Prostate gland (tissue), 1 donor: Measurements from ENCODE around the gene ZC3H11A.

Source experiments
- POLR2A ChIP-seq: fragments of 450-650 bp; IDR thresholded peaks from one replicate; pipeline ENCODE4 v1.6.1; 2016; ENCODE audit warnings: antibody characterized with exemption, mild to moderate bottlenecking
- POLR2AphosphoS5 ChIP-seq: sonication (generic); formaldehyde crosslinking; IDR thresholded peaks from one replicate; pipeline ENCODE4 v1.6.1; 2017; ENCODE audit warnings: antibody characterized with exemption

DNA sequence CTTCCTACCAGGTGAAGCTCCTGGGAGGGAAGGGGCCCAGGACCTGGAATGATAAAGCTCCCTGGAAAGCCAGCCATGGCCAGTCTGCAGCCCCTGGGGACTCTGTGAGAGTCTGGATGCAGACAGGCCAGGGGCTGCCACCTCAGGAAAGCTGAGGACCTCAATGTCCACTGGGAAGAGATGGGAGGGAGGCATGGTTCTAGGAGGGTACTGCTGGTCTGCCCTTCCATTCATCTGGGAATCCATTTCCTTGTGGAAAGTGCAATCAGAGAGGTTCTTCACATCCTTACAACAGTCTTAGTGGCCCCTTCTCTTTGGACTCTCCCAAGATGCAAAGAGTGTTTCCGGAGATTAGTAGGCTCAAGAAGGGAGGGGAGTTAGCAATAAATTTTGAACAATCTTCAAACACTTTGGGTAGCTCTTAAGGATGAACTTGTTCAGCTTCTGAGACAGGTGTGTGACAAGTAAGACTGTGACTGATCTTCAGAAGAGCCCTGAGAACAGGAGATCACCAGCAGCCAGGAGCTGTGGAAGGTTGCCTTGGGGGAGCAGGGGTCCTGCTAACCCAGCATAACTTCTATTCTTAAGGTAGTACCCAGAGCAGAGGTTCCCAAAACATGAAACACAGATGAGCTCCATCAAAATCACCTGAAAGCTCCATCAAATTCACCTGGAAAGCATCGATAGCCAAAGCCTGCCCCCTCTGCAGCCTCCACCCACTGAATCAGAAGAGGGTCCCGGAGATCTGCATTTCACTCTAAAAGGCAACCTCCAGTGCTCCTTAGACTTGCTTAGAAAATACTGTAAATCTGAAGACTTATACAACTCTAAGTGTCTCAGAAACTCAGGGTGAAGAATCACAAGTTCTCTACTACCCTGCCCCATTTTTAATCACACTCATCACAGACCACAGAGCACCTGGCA is 31.1 kb upstream of the ZC3H11A start:
- TF ChIP-seq POLR2A, result no peak
- TF ChIP-seq POLR2AphosphoS5, result no peak
